MM.1S (cell line): Measurements from ENCODE around the gene PSENEN.

Experiments used
- DNase-seq: peaks from one replicate; pipeline ENCODE4 v3.0.0-alpha.2; 2015
- H2AFZ ChIP-seq: fragments of 300-600 bp; sonication (generic); 2 replicates; pipeline ENCODE4 v1.6.0; 2016; ENCODE audit warnings: antibody characterized with exemption, low read length
- H3F3A ChIP-seq: fragments of 300-600 bp; sonication (generic); 2 replicates; pipeline ENCODE4 v1.6.1; 2016; ENCODE audit warnings: mild to moderate bottlenecking, antibody characterized with exemption, low read length, moderate library complexity, mixed read lengths; ENCODE audit not compliant: insufficient read depth
- H3K27ac ChIP-seq: fragments of 300-600 bp; sonication (generic); 2 replicates; pipeline ENCODE4 v1.5.1; 2016; ENCODE audit warnings: mild to moderate bottlenecking, low read length
- H3K27me3 ChIP-seq: fragments of 300-600 bp; sonication (generic); replicated peaks from 2 replicates; pipeline ENCODE4 v1.6.0; 2016; ENCODE audit warnings: low read length; ENCODE audit not compliant: insufficient read depth
- H3K36me3 ChIP-seq: fragments of 300-600 bp; sonication (generic); replicated peaks from 2 replicates; pipeline ENCODE4 v1.6.1; 2016; ENCODE audit warnings: mild to moderate bottlenecking, low read length, mixed read lengths; ENCODE audit not compliant: insufficient read depth
- H3K4me1 ChIP-seq: fragments of 300-600 bp; sonication (generic); 2 replicates; pipeline ENCODE4 v1.6.1; 2016; ENCODE audit warnings: low read length, mixed read lengths
- H3K4me2 ChIP-seq: fragments of 300-600 bp; sonication (generic); 2 replicates; pipeline ENCODE4 v1.6.0; 2016; ENCODE audit warnings: low read depth, low read length
- H3K4me3 ChIP-seq: fragments of 300-600 bp; sonication (generic); 2 replicates; pipeline ENCODE4 v1.5.1; 2016; ENCODE audit warnings: low read length, mixed read lengths
- H3K79me2 ChIP-seq: fragments of 300-600 bp; sonication (generic); 2 replicates; pipeline ENCODE4 v1.6.1; 2016; ENCODE audit warnings: mixed run types, low read length, mixed read lengths
- H3K9ac ChIP-seq: fragments of 300-600 bp; sonication (generic); 2 replicates; pipeline ENCODE4 v1.6.1; 2016; ENCODE audit warnings: low read length, mixed read lengths
- H3K9me2 ChIP-seq: fragments of 300-600 bp; sonication (generic); replicated peaks from 2 replicates; pipeline ENCODE4 v1.6.1; 2016; ENCODE audit warnings: mild to moderate bottlenecking, low read length, mixed read lengths; ENCODE audit not compliant: insufficient read depth
- H3K9me3 ChIP-seq: fragments of 300-600 bp; sonication (generic); replicated peaks from 2 replicates; pipeline ENCODE4 v1.6.1; 2016; ENCODE audit warnings: mild to moderate bottlenecking, low read length, mixed read lengths; ENCODE audit not compliant: insufficient read depth
- H4K20me1 ChIP-seq: fragments of 300-600 bp; sonication (generic); 2 replicates; pipeline ENCODE4 v1.6.1; 2016; ENCODE audit warnings: mild to moderate bottlenecking, low read length, moderate library complexity, mixed read lengths; ENCODE audit not compliant: insufficient read depth
- EZH2 ChIP-seq: fragments of 300-600 bp; sonication (generic); optimal IDR thresholded peaks from 2 replicates; pipeline ENCODE3; 2017; ENCODE audit warnings: low read depth, mild to moderate bottlenecking, antibody characterized with exemption, low read length, mixed read lengths
- EZH2phosphoT487 ChIP-seq: fragments of 300-600 bp; sonication (generic); IDR thresholded peaks from 2 replicates; pipeline ENCODE4 v1.6.1; 2018; ENCODE audit warnings: antibody characterized with exemption, low read length
- TF ChIP-seq, protein P1 (sequence below): fragments of 300-600 bp; sonication (generic); IDR thresholded peaks from 2 replicates; pipeline ENCODE4 v1.5.1; 2016; ENCODE audit warnings: antibody characterized with exemption, low read length, mixed read lengths

The PSENEN gene

DNA sequence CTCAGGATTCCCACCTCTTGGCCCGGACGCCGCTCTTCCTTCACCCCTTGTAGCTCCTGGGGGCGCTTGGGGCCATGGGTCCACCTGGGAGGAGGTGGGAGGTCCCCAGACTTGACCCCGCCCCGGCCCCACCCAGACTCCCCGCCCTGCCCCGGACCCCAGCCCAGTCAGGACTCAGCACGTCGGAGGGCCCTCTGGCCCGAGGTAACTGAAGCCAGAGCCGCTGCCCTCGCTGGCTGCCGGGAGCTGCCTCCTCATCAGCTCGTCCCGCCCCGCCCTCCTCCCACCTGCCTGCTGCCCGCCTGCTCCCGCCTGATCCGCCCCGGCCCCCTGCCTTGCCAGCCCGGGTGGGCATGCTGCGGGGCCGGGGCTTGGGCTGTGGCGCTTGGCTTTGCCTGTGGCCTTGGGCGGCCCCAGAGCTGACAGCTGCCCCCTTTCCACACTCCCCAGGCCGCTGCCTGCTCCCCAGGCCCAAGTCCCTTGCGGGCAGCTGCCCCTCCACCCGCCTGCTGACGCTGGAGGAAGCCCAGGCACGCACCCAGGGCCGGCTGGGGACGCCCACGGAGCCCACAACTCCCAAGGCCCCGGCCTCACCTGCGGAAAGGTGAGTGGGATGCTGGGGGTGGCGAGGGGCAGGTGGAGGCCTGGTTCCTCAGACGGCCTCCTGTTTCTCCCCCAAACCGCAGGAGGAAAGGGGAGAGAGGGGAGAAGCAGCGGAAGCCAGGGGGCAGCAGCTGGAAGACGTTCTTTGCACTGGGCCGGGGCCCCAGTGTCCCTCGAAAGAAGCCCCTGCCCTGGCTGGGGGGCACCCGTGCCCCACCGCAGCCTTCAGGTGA lies 39.3 kb downstream of the PSENEN start:
- no peak overlapping the region for H3K27ac ChIP-seq
- H3K9ac ChIP-seq = no peak overlapping the region
- H3K79me2 ChIP-seq = no peaks in the 10 kb centered on the region
- no peaks in the 10 kb centered on the region for H3K36me3 ChIP-seq
- H3F3A ChIP-seq = no peaks in the 10 kb centered on the region
- no peak overlapping the region for H3K4me2 ChIP-seq
- DNase-seq = no peak
- no peak overlapping the region for H3K4me3 ChIP-seq
- no peaks in the 10 kb centered on the region for H3K9me2 ChIP-seq
- TF ChIP-seq EZH2phosphoT487 (no peak), EZH2 (no peak)
- TF ChIP-seq, protein P1, sequence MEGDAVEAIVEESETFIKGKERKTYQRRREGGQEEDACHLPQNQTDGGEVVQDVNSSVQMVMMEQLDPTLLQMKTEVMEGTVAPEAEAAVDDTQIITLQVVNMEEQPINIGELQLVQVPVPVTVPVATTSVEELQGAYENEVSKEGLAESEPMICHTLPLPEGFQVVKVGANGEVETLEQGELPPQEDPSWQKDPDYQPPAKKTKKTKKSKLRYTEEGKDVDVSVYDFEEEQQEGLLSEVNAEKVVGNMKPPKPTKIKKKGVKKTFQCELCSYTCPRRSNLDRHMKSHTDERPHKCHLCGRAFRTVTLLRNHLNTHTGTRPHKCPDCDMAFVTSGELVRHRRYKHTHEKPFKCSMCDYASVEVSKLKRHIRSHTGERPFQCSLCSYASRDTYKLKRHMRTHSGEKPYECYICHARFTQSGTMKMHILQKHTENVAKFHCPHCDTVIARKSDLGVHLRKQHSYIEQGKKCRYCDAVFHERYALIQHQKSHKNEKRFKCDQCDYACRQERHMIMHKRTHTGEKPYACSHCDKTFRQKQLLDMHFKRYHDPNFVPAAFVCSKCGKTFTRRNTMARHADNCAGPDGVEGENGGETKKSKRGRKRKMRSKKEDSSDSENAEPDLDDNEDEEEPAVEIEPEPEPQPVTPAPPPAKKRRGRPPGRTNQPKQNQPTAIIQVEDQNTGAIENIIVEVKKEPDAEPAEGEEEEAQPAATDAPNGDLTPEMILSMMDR = no peak
- no peaks in the 10 kb centered on the region for H4K20me1 ChIP-seq
- H2AFZ ChIP-seq = no peak overlapping the region
- H3K27me3 ChIP-seq = no peaks in the 10 kb centered on the region
- no peaks in the 10 kb centered on the region for H3K4me1 ChIP-seq
- H3K9me3 ChIP-seq = no peaks in the 10 kb centered on the region

- H3K4me2 ChIP-seq = no peak overlapping the region
These were observed 39.8 kb downstream of the PSENEN start for GRCh38 chr19:35785339-35785627.

GRCh38 chr19:35786299-35787160 lies 41.1 kb downstream of the PSENEN start:
- no peaks in the 10 kb centered on the region for H3K27me3 ChIP-seq
- no peaks in the 10 kb centered on the region for H3F3A ChIP-seq
- no peak for TF ChIP-seq EZH2phosphoT487
- TF ChIP-seq, protein P1 = no peak
- no peak for TF ChIP-seq EZH2
- no peak overlapping the region for H3K27ac ChIP-seq
- H3K4me1 ChIP-seq = no peaks in the 10 kb centered on the region
- no peaks in the 10 kb centered on the region for H4K20me1 ChIP-seq
- no peak overlapping the region for H3K4me3 ChIP-seq
- H2AFZ ChIP-seq = no peak overlapping the region
- no peaks in the 10 kb centered on the region for H3K9me2 ChIP-seq
- no peaks in the 10 kb centered on the region for H3K9me3 ChIP-seq
- no peak overlapping the region for H3K9ac ChIP-seq
- DNase-seq = no peak
- no peaks in the 10 kb centered on the region for H3K79me2 ChIP-seq
- no peaks in the 10 kb centered on the region for H3K36me3 ChIP-seq
- no peak overlapping the region for H3K4me2 ChIP-seq

More at GRCh38 chr19:35785339-35785627, 39.8 kb downstream of the PSENEN start:
- H3K9me2 ChIP-seq = no peaks in the 10 kb centered on the region
- no peaks in the 10 kb centered on the region for H3K36me3 ChIP-seq
- DNase-seq = no peak
- no peaks in the 10 kb centered on the region for H4K20me1 ChIP-seq
- no peaks in the 10 kb centered on the region for H3F3A ChIP-seq
- no peaks in the 10 kb centered on the region for H3K9me3 ChIP-seq
- H2AFZ ChIP-seq = no peak overlapping the region
- H3K9ac ChIP-seq = no peak overlapping the region
- H3K27ac ChIP-seq = no peak overlapping the region
- no peaks in the 10 kb centered on the region for H3K27me3 ChIP-seq
- no peak overlapping the region for H3K4me3 ChIP-seq
- no peaks in the 10 kb centered on the region for H3K79me2 ChIP-seq
- no peaks in the 10 kb centered on the region for H3K4me1 ChIP-seq
- TF ChIP-seq, protein P1 = no peak
- TF ChIP-seq EZH2phosphoT487 (no peak), EZH2 (no peak)
